C4-2B (cell line): ENCODE results near the gene BBX.

Experiments
- ZFX ChIP-seq: fragments of 450-650 bp; IDR thresholded peaks from 2 replicates; pipeline ENCODE4 v1.6.1; 2017
- TF ChIP-seq, protein P1 (sequence below): fragments of 450-650 bp; conservative IDR thresholded peaks from 2 replicates; pipeline ENCODE4 v1.5.1; 2017; ENCODE audit warnings: mild to moderate bottlenecking

DNA sequence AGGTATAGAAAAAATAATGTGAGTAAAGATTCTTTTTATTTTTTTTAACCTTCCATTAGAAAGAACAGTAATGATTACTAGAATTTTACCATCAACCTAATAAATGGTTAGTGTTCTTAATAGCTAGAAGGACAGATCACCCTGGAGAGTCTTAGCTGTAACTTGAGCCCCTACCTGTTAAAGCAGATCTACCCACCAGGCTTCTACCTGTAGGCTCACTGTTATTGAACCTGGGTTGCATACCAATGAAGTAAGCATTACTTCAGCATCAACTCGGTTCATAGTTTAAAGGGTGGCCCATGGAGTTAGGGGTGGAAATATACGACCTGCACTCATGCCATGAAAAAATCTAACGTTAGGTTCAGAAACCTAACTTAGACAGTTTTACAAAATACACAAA lies 280.4 kb downstream of the BBX start:
- TF ChIP-seq, protein P1, sequence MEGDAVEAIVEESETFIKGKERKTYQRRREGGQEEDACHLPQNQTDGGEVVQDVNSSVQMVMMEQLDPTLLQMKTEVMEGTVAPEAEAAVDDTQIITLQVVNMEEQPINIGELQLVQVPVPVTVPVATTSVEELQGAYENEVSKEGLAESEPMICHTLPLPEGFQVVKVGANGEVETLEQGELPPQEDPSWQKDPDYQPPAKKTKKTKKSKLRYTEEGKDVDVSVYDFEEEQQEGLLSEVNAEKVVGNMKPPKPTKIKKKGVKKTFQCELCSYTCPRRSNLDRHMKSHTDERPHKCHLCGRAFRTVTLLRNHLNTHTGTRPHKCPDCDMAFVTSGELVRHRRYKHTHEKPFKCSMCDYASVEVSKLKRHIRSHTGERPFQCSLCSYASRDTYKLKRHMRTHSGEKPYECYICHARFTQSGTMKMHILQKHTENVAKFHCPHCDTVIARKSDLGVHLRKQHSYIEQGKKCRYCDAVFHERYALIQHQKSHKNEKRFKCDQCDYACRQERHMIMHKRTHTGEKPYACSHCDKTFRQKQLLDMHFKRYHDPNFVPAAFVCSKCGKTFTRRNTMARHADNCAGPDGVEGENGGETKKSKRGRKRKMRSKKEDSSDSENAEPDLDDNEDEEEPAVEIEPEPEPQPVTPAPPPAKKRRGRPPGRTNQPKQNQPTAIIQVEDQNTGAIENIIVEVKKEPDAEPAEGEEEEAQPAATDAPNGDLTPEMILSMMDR: no peak
- no peak for TF ChIP-seq ZFX
